Measurements from ENCODE around the gene DNAAF9.

The DNAAF9 gene

GRCh38 chr20:3364323-3365013 lies 43.0 kb downstream of the DNAAF9 start:
- no peak for DNase-seq

GRCh38 chr20:3360752-3361151 lies 46.7 kb downstream of the DNAAF9 start:
- no peak for DNase-seq

GRCh38 chr20:3358676-3359340 lies 48.7 kb downstream of the DNAAF9 start:
- no peak for DNase-seq
